NCI-H2107 (cell line): ENCODE data around the gene CPA5.
A peak's percentile ranks its signal among the peaks of the same experiment; 100 is the strongest.

Experiments used
- DNase-seq: peaks from one replicate; lab custom pipeline; 2025; lab: John Stamatoyannopoulos, UW

The CPA5 gene

GRCh38 chr7:130332259-130333053 is 12.2 kb upstream of the CPA5 start:
- no peak for DNase-seq

- no peak for DNase-seq
Measured at GRCh38 chr7:130333832-130334231, 10.8 kb upstream of the CPA5 start.

- DNase-seq, result no peak
Measured at GRCh38 chr7:130334274-130334673, 10.3 kb upstream of the CPA5 start.

- DNase-seq, result no peak
Measured at GRCh38 chr7:130337410-130337971, 7.1 kb upstream of the CPA5 start.

GRCh38 chr7:130338233-130338632 is 6.4 kb upstream of the CPA5 start:
- no peak for DNase-seq

- no peak for DNase-seq
Measured at GRCh38 chr7:130341882-130342281, 2.7 kb upstream of the CPA5 start.

- no peak for DNase-seq
Measured at GRCh38 chr7:130342701-130343380, 1.8 kb upstream of the CPA5 start.

- DNase-seq, result no peak
Measured at GRCh38 chr7:130345136-130345535, 520 bp downstream of the CPA5 start.

GRCh38 chr7:130345725-130346124 is 1.1 kb downstream of the CPA5 start:
- no peak for DNase-seq

GRCh38 chr7:130346177-130346905 is 1.7 kb downstream of the CPA5 start:
- no peak for DNase-seq

GRCh38 chr7:130346941-130347340 is 2.3 kb downstream of the CPA5 start:
- DNase-seq, result no peak

GRCh38 chr7:130349911-130350782 is 5.5 kb downstream of the CPA5 start:
- no peak for DNase-seq

GRCh38 chr7:130350945-130351790 is 6.6 kb downstream of the CPA5 start:
- no peak for DNase-seq

- no peak for DNase-seq
Measured at GRCh38 chr7:130351791-130352090, 7.1 kb downstream of the CPA5 start.

GRCh38 chr7:130352194-130353074 is 7.8 kb downstream of the CPA5 start:
- peak; percentile 64 for DNase-seq

- no peak for DNase-seq
Measured at GRCh38 chr7:130353196-130353595, 8.6 kb downstream of the CPA5 start.

- no peak for DNase-seq
Measured at GRCh38 chr7:130356121-130356875, 11.7 kb downstream of the CPA5 start.

- DNase-seq, result no peak
Measured at GRCh38 chr7:130356876-130357611, 12.4 kb downstream of the CPA5 start.
